ENCODE measurements around the gene AUH. TPM values are rescaled to one million over a fixed set of nuclear protein-coding genes. Genes with fewer than 3 reads are reported as not detected.

Gene AUH
- polyA plus RNA-seq, 1 donor from 2014 or later = 42.6 TPM

DNA sequence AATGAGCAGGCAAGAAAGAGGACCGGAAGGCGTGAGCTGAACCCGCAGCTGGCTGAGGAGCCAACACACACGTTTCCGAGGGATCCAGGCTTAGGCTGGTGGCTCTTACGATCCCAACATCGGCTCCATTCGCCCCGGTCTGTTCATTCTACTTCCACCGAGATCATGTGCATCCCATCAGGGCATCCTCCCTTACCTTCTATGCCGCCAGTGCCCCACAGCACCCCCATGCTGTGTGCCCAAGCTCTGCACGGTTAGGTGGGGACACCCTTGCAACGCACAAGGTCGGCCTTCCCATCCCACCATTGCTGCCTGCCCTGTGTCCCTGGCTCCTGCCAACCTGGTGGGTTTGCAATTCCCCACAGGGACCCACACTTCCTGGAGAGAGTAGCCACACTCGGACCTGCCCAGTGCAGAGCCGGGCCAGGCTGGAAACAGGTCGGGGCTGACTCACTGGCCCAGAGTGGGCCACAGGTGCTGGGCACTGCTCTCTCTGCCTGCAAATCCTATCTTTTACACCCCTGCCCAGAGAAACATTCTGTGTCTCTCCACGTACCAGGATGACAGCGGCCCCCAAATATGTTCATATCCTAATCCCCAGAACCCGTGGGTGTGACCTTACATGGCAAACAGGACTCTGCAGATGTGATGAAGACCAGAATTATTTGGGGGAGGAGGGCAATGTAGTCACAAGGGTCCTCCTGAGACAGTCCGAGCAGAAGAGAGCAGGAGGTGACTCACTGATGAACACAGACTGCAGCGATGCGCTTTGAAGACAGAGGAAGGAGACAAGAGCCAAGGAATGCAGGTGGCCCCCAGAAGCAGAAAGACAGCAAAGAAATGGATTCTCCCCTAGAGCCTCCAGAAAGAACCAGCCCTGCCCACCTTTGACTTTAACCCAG is 182.2 kb downstream of the AUH start:
- H3K4me3 ChIP-seq (ENCODE audit: low read length) = no peak overlapping the region
- no peak for TF ChIP-seq SMC3 (conservative IDR thresholded peaks at IDR 0.05; ENCODE audit: poor library complexity)
- TF ChIP-seq, protein P1, sequence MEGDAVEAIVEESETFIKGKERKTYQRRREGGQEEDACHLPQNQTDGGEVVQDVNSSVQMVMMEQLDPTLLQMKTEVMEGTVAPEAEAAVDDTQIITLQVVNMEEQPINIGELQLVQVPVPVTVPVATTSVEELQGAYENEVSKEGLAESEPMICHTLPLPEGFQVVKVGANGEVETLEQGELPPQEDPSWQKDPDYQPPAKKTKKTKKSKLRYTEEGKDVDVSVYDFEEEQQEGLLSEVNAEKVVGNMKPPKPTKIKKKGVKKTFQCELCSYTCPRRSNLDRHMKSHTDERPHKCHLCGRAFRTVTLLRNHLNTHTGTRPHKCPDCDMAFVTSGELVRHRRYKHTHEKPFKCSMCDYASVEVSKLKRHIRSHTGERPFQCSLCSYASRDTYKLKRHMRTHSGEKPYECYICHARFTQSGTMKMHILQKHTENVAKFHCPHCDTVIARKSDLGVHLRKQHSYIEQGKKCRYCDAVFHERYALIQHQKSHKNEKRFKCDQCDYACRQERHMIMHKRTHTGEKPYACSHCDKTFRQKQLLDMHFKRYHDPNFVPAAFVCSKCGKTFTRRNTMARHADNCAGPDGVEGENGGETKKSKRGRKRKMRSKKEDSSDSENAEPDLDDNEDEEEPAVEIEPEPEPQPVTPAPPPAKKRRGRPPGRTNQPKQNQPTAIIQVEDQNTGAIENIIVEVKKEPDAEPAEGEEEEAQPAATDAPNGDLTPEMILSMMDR (IDR thresholded peaks at IDR 0.05; ENCODE audit: poor library complexity, severe bottlenecking) = no peak
- no peak for TF ChIP-seq RAD21 (conservative IDR thresholded peaks at IDR 0.05)
- TF ChIP-seq EP300 (conservative IDR thresholded peaks at IDR 0.05; ENCODE audit: poor library complexity, severe bottlenecking) = no peak
- TF ChIP-seq, protein P2, sequence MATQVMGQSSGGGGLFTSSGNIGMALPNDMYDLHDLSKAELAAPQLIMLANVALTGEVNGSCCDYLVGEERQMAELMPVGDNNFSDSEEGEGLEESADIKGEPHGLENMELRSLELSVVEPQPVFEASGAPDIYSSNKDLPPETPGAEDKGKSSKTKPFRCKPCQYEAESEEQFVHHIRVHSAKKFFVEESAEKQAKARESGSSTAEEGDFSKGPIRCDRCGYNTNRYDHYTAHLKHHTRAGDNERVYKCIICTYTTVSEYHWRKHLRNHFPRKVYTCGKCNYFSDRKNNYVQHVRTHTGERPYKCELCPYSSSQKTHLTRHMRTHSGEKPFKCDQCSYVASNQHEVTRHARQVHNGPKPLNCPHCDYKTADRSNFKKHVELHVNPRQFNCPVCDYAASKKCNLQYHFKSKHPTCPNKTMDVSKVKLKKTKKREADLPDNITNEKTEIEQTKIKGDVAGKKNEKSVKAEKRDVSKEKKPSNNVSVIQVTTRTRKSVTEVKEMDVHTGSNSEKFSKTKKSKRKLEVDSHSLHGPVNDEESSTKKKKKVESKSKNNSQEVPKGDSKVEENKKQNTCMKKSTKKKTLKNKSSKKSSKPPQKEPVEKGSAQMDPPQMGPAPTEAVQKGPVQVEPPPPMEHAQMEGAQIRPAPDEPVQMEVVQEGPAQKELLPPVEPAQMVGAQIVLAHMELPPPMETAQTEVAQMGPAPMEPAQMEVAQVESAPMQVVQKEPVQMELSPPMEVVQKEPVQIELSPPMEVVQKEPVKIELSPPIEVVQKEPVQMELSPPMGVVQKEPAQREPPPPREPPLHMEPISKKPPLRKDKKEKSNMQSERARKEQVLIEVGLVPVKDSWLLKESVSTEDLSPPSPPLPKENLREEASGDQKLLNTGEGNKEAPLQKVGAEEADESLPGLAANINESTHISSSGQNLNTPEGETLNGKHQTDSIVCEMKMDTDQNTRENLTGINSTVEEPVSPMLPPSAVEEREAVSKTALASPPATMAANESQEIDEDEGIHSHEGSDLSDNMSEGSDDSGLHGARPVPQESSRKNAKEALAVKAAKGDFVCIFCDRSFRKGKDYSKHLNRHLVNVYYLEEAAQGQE (IDR thresholded peaks at IDR 0.05; ENCODE audit: borderline replicate concordance) = no peak
- TF ChIP-seq EZH2 (IDR thresholded peaks at IDR 0.05; ENCODE audit: borderline replicate concordance, insufficient read depth, low read length, poor library complexity, severe bottlenecking) = no peak
- TF ChIP-seq POLR2AphosphoS5 (IDR thresholded peaks at IDR 0.05) = no peak
- no peak for TF ChIP-seq TAF1 (IDR thresholded peaks at IDR 0.05; ENCODE audit: low read depth)
- no peak for TF ChIP-seq MXI1 (conservative IDR thresholded peaks at IDR 0.05; ENCODE audit: poor library complexity, severe bottlenecking)
- H3K27me3 ChIP-seq (ENCODE audit: insufficient read depth, low read depth, low read length) = no peaks in the 10 kb centered on the region
- no peaks in the 10 kb centered on the region for H3F3A ChIP-seq (ENCODE audit: insufficient read depth, low read length, poor library complexity, severe bottlenecking)
- H3K4me2 ChIP-seq (ENCODE audit: low read length) = no peak overlapping the region
- no peaks in the 10 kb centered on the region for H3K36me3 ChIP-seq (ENCODE audit: insufficient read depth, low read length)
- H2AFZ ChIP-seq (ENCODE audit: low read depth, low read length) = no peak overlapping the region
- no peaks in the 10 kb centered on the region for H3K9me3 ChIP-seq (ENCODE audit: low read length)
- H4K20me1 ChIP-seq (ENCODE audit: insufficient read depth) = no peaks in the 10 kb centered on the region
- no peak overlapping the region for H3K9ac ChIP-seq (ENCODE audit: low read length)
- no peaks in the 10 kb centered on the region for H3K79me2 ChIP-seq (replicated peaks; ENCODE audit: insufficient read depth, low read length)
- H3K9me2 ChIP-seq (ENCODE audit: insufficient read depth, low read length) = no peaks in the 10 kb centered on the region
- no peak overlapping the region for H3K27ac ChIP-seq (ENCODE audit: low read length)

DNA sequence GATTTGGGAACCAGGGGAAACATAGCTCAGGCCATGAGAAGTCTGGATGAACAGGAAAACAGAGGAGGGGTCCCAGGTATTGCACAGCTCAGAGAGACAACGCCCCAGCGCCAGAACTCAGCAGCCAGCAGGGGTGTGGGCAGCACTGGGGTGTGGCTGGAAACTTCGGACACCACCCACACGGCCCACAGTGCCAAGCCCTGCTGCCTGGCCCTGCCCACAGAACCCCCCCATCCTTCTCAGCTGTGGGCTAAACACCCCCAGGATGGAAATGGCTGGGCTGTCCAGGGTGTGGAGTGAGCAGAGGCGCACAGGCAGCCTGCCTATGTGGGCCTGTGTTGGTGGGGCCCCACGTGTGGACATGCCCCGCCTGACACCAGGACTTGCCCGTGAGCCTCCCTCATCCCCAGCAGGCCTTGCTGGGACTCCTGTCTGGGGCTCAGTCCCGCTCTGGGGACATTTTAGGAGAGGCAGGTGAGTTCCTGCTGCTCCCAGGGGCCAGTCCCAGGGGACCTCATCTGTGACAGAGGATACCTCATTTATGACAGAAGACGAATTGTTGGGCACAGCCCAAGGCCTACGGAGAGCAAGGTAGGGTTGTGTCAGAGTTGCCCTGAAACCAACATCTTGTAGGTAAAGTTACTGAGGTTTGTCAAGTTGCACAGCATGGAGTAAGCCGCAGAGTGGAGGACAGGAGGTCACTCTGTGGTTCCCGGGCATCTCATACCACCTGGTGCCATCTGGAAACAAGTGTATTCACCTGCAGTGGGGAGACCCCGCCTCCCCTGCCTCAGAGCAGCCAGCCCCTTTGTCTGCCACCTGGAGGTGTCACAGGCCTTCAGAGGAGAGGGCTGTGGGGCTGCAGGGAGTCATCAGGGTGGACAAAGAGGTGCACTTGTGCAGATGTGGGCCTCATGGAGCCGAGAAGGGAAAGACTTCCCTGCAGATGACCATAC is 183.2 kb downstream of the AUH start:
- Histone ChIP-seq H3K36me3 (ENCODE audit: insufficient read depth, low read length) (no peaks in the 10 kb centered on the region), H3K4me2 (ENCODE audit: low read length) (no peak overlapping the region), H3K79me2 (replicated peaks; ENCODE audit: insufficient read depth, low read length) (no peaks in the 10 kb centered on the region), H4K20me1 (ENCODE audit: insufficient read depth) (no peaks in the 10 kb centered on the region), H3K4me3 (ENCODE audit: low read length) (no peak overlapping the region), H3K9me2 (ENCODE audit: insufficient read depth, low read length) (no peaks in the 10 kb centered on the region), H2AFZ (ENCODE audit: low read depth, low read length) (no peak overlapping the region), H3K9ac (ENCODE audit: low read length) (no peak overlapping the region), H3K27ac (ENCODE audit: low read length) (no peak overlapping the region), H3F3A (ENCODE audit: insufficient read depth, low read length, poor library complexity, severe bottlenecking) (no peaks in the 10 kb centered on the region), H3K9me3 (ENCODE audit: low read length) (no peaks in the 10 kb centered on the region), H3K27me3 (ENCODE audit: insufficient read depth, low read depth, low read length) (no peaks in the 10 kb centered on the region)
- no peak for TF ChIP-seq EP300 (conservative IDR thresholded peaks at IDR 0.05; ENCODE audit: poor library complexity, severe bottlenecking)
- TF ChIP-seq RAD21 (conservative IDR thresholded peaks at IDR 0.05) = no peak
- no peak for TF ChIP-seq SMC3 (conservative IDR thresholded peaks at IDR 0.05; ENCODE audit: poor library complexity)
- no peak for TF ChIP-seq EZH2 (IDR thresholded peaks at IDR 0.05; ENCODE audit: borderline replicate concordance, insufficient read depth, low read length, poor library complexity, severe bottlenecking)
- TF ChIP-seq, protein P1 (IDR thresholded peaks at IDR 0.05; ENCODE audit: poor library complexity, severe bottlenecking) = no peak
- no peak for TF ChIP-seq MXI1 (conservative IDR thresholded peaks at IDR 0.05; ENCODE audit: poor library complexity, severe bottlenecking)
- no peak for TF ChIP-seq POLR2AphosphoS5 (IDR thresholded peaks at IDR 0.05)
- TF ChIP-seq, protein P2 (IDR thresholded peaks at IDR 0.05; ENCODE audit: borderline replicate concordance) = no peak
- TF ChIP-seq TAF1 (IDR thresholded peaks at IDR 0.05; ENCODE audit: low read depth) = no peak
